SK-N-SH (cell line): Measurements from ENCODE around the gene MAP4. TPM values are rescaled to one million over a fixed set of nuclear protein-coding genes. Genes with fewer than 3 reads are reported as not detected.

Experiments
- CTCF ChIA-PET: fragments of 300-600, 350-600 bp; formaldehyde crosslinking; extraction: SDS; loops from one replicate; lab custom pipeline; 2021; lab: Yijun Ruan, JAX
- POLR2A ChIA-PET: fragments of 350-600 bp; sonication (Branson Sonifier 250); formaldehyde crosslinking; extraction: SDS; loops from one replicate; lab custom pipeline; 2020; ENCODE audit warnings: antibody characterized with exemption, inconsistent platforms; lab: Yijun Ruan, JAX
- DNase-seq: peaks from one replicate; pipeline ENCODE4 v3.0.0; 2012
- H2AFZ ChIP-seq: fragments of 200-600 bp; sonication (generic); 2 replicates; pipeline ENCODE4 v1.8.1; 2016; ENCODE audit warnings: antibody characterized with exemption, mild to moderate bottlenecking, low read depth
- H3F3A ChIP-seq: fragments of 200-600 bp; sonication (generic); replicated peaks from 2 replicates; pipeline ENCODE3; 2016; ENCODE audit warnings: antibody characterized with exemption, mild to moderate bottlenecking; ENCODE audit not compliant: insufficient read depth
- H3K27ac ChIP-seq, 2 experiments: fragments of 200-500 bp in 1 of 2; fragments of 200-600 bp in 1 of 2; sonication (Bioruptor generic) in 1 of 2; sonication (generic), shearing (Covaris generic) in 1 of 2; 2 replicates each; pipeline versions ENCODE4 v1.5.1 to v1.6.1; 2014 to 2016; ENCODE audit warnings: low read depth in 2 of 2, inconsistent platforms in 1 of 2, low read length in 1 of 2, mild to moderate bottlenecking in 1 of 2, mixed read lengths in 1 of 2
- H3K27me3 ChIP-seq: fragments of 200-600 bp; sonication (generic), shearing (Covaris generic); 2 replicates; pipeline ENCODE4 v1.6.1; 2016; ENCODE audit warnings: mixed run types; ENCODE audit not compliant: insufficient read depth
- H3K36me3 ChIP-seq, 2 experiments: fragments of 200-500 bp in 1 of 2; fragments of 200-600 bp in 1 of 2; sonication (Bioruptor generic) in 1 of 2; sonication (generic) in 1 of 2; replicated peaks in 1 of 2; 2 replicates each; pipeline versions ENCODE3 to v1.5.1; 2014 to 2016; ENCODE audit warnings: low read length in 1 of 2, mild to moderate bottlenecking in 1 of 2; ENCODE audit not compliant: insufficient read depth in 2 of 2, control insufficient read depth in 1 of 2
- H3K4me1 ChIP-seq, 2 experiments: fragments of 200-500 bp in 1 of 2; fragments of 200-600 bp in 1 of 2; sonication (Bioruptor generic) in 1 of 2; sonication (generic), shearing (Covaris generic) in 1 of 2; 2 replicates each; pipeline versions ENCODE4 v1.5.1 to v1.6.1; 2014 to 2016; ENCODE audit warnings: low read depth in 1 of 2, low read length in 1 of 2, mixed run types in 1 of 2; ENCODE audit not compliant: insufficient read depth in 2 of 2, control insufficient read depth in 1 of 2
- H3K4me2 ChIP-seq: fragments of 200-600 bp; sonication (generic), shearing (Covaris generic); 2 replicates; pipeline ENCODE4 v1.6.1; 2017; ENCODE audit warnings: mixed run types
- H3K4me3 ChIP-seq, 2 experiments: fragments of 200-500 bp in 1 of 2; fragments of 200-600 bp in 1 of 2; sonication (Bioruptor generic) in 1 of 2; sonication (generic), shearing (Covaris generic) in 1 of 2; 2 replicates each; pipeline versions ENCODE4 v1.5.1 to v1.8.1; 2014 to 2016; ENCODE audit warnings: low read depth in 2 of 2, inconsistent platforms in 1 of 2, low read length in 1 of 2, mild to moderate bottlenecking in 1 of 2, mixed read lengths in 1 of 2, moderate library complexity in 1 of 2
- H3K79me2 ChIP-seq: fragments of 200-600 bp; sonication (generic); 2 replicates; pipeline ENCODE4 v1.8.1; 2017; ENCODE audit warnings: mild to moderate bottlenecking; ENCODE audit not compliant: insufficient read depth
- H3K9ac ChIP-seq: fragments of 200-600 bp; sonication (generic); 2 replicates; pipeline ENCODE4 v1.6.1; 2017; ENCODE audit warnings: mixed run types
- H3K9me2 ChIP-seq: fragments of 200-600 bp; sonication (generic); 2 replicates; pipeline ENCODE4 v1.6.1; 2017; ENCODE audit warnings: mixed run types
- H3K9me3 ChIP-seq: fragments of 200-600 bp; sonication (generic); 2 replicates; pipeline ENCODE4 v1.6.1; 2017; ENCODE audit warnings: mixed run types, mild to moderate bottlenecking, moderate library complexity
- H4K20me1 ChIP-seq: fragments of 200-600 bp; sonication (generic); 2 replicates; pipeline ENCODE4 v1.6.1; 2017; ENCODE audit warnings: mild to moderate bottlenecking, mixed run types; ENCODE audit not compliant: insufficient read depth
- FOXJ3 ChIP-seq: sonication (generic); formaldehyde crosslinking; IDR thresholded peaks from 2 replicates; pipeline ENCODE4 v1.5.1; 2020; ENCODE audit warnings: mild to moderate bottlenecking, missing genetic modification reagents
- GABPA ChIP-seq: IDR thresholded peaks from 2 replicates; pipeline ENCODE4 v1.4.0; 2012; ENCODE audit warnings: low read depth, mild to moderate bottlenecking
- GATA2 ChIP-seq: sonication (generic); formaldehyde crosslinking; IDR thresholded peaks from 2 replicates; pipeline ENCODE4 v1.5.0; 2020; ENCODE audit warnings: mild to moderate bottlenecking, missing genetic modification reagents
- JUND ChIP-seq: IDR thresholded peaks from 2 replicates; pipeline ENCODE4 v1.4.0; 2012
- MXI1 ChIP-seq: IDR thresholded peaks from 2 replicates; pipeline ENCODE4 v1.6.1; 2012; ENCODE audit warnings: mild to moderate bottlenecking, low read depth, low read length, improper control_type of control experiment
- RCOR1 ChIP-seq: fragments of 150-350 bp; IDR thresholded peaks from 2 replicates; pipeline ENCODE4 v1.6.1; 2017; ENCODE audit warnings: antibody characterized with exemption, low read length
- RFX5 ChIP-seq: IDR thresholded peaks from 2 replicates; pipeline ENCODE4 v1.6.1; 2012; ENCODE audit warnings: mild to moderate bottlenecking, improper control_type of control experiment, low read length
- WGBS: methylation state at CpG from one replicate; pipeline ENCODE4 v1.1.6; 2017; ENCODE audit warnings: low lambda C conversion rate; 5-methylcytosine and 5-hydroxymethylcytosine counted together
- polyA plus RNA-seq, 3 experiments: library from polyadenylated mRNA; depleted of rRNA; stranded (reverse); fragments of >200 nt; gene quantifications; 2 replicates each; pipeline ENCODE4 v1.2.3, GENCODE V29; 2012
- TF ChIP-seq, protein P1 (sequence below): IDR thresholded peaks from 2 replicates; pipeline ENCODE4 v1.4.0; 2012; ENCODE audit warnings: low read depth, borderline replicate concordance
- TF ChIP-seq, protein P2 (sequence below): IDR thresholded peaks from 2 replicates; pipeline ENCODE4 v1.6.1; 2012; ENCODE audit warnings: mild to moderate bottlenecking, low read depth, low read length, moderate library complexity
- TF ChIP-seq, protein P3 (sequence below): IDR thresholded peaks from 2 replicates; pipeline ENCODE4 v1.4.0; 2012; ENCODE audit warnings: low read depth, borderline replicate concordance
- TF ChIP-seq, protein P4 (sequence below): fragments of 150-350 bp; IDR thresholded peaks from 2 replicates; pipeline ENCODE4 v1.6.1; 2016; ENCODE audit warnings: mild to moderate bottlenecking, low read depth, low read length
- TF ChIP-seq, protein P5 (sequence below): fragments of 150-350 bp; IDR thresholded peaks from 2 replicates; pipeline ENCODE4 v1.6.1; 2017; ENCODE audit warnings: antibody characterized with exemption, low read length, low read depth, borderline replicate concordance

Gene MAP4
- polyA plus RNA-seq, 1 of the 3 experiments (the other 2 are of a cell fraction): 121 TPM

DNA sequence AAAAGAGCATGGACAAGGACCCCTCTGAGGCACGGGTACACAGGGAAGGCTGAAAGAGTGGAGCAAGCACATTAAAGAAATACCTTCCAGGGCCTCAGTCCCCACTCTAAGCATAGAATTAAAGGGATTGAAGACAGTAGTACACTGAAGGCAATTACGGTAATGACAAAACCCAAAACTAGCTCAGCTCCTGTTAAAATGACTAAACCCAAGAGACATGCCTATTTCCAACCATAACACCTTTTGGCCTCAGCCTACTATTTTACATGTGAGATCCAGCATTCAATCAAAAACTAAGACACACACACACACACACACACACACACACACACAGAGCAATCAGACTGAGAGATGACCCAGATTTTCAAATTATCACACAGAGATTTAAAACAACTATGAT, 19.8 kb downstream of the MAP4 start:
- H3K4me3 ChIP-seq: no peak overlapping the region
- H3K4me2 ChIP-seq: no peak overlapping the region
- no peak for DNase-seq
- no peak overlapping the region for H3K27ac ChIP-seq
- H3K36me3 ChIP-seq: peaks cover 7 to 70% of the 10 kb centered on the region in 2 experiments
- H4K20me1 ChIP-seq: peaks cover 83% of the 10 kb centered on the region
- H2AFZ ChIP-seq: no peak overlapping the region
- H3K9ac ChIP-seq: no peak overlapping the region
- TF ChIP-seq, protein P1, sequence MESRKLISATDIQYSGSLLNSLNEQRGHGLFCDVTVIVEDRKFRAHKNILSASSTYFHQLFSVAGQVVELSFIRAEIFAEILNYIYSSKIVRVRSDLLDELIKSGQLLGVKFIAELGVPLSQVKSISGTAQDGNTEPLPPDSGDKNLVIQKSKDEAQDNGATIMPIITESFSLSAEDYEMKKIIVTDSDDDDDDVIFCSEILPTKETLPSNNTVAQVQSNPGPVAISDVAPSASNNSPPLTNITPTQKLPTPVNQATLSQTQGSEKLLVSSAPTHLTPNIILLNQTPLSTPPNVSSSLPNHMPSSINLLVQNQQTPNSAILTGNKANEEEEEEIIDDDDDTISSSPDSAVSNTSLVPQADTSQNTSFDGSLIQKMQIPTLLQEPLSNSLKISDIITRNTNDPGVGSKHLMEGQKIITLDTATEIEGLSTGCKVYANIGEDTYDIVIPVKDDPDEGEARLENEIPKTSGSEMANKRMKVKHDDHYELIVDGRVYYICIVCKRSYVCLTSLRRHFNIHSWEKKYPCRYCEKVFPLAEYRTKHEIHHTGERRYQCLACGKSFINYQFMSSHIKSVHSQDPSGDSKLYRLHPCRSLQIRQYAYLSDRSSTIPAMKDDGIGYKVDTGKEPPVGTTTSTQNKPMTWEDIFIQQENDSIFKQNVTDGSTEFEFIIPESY: no peak
- TF ChIP-seq MXI1 (no peak), GATA2 (CRISPR knock-in tag) (no peak), RFX5 (no peak), FOXJ3 (CRISPR knock-in tag) (no peak), GABPA (no peak), JUND (no peak), RCOR1 (no peak)
- TF ChIP-seq, protein P2, sequence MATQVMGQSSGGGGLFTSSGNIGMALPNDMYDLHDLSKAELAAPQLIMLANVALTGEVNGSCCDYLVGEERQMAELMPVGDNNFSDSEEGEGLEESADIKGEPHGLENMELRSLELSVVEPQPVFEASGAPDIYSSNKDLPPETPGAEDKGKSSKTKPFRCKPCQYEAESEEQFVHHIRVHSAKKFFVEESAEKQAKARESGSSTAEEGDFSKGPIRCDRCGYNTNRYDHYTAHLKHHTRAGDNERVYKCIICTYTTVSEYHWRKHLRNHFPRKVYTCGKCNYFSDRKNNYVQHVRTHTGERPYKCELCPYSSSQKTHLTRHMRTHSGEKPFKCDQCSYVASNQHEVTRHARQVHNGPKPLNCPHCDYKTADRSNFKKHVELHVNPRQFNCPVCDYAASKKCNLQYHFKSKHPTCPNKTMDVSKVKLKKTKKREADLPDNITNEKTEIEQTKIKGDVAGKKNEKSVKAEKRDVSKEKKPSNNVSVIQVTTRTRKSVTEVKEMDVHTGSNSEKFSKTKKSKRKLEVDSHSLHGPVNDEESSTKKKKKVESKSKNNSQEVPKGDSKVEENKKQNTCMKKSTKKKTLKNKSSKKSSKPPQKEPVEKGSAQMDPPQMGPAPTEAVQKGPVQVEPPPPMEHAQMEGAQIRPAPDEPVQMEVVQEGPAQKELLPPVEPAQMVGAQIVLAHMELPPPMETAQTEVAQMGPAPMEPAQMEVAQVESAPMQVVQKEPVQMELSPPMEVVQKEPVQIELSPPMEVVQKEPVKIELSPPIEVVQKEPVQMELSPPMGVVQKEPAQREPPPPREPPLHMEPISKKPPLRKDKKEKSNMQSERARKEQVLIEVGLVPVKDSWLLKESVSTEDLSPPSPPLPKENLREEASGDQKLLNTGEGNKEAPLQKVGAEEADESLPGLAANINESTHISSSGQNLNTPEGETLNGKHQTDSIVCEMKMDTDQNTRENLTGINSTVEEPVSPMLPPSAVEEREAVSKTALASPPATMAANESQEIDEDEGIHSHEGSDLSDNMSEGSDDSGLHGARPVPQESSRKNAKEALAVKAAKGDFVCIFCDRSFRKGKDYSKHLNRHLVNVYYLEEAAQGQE: no peak
- TF ChIP-seq, protein P3, sequence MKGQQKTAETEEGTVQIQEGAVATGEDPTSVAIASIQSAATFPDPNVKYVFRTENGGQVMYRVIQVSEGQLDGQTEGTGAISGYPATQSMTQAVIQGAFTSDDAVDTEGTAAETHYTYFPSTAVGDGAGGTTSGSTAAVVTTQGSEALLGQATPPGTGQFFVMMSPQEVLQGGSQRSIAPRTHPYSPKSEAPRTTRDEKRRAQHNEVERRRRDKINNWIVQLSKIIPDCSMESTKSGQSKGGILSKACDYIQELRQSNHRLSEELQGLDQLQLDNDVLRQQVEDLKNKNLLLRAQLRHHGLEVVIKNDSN: no peak
- TF ChIP-seq, protein P4, sequence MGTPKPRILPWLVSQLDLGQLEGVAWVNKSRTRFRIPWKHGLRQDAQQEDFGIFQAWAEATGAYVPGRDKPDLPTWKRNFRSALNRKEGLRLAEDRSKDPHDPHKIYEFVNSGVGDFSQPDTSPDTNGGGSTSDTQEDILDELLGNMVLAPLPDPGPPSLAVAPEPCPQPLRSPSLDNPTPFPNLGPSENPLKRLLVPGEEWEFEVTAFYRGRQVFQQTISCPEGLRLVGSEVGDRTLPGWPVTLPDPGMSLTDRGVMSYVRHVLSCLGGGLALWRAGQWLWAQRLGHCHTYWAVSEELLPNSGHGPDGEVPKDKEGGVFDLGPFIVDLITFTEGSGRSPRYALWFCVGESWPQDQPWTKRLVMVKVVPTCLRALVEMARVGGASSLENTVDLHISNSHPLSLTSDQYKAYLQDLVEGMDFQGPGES: no peak
- TF ChIP-seq, protein P5, sequence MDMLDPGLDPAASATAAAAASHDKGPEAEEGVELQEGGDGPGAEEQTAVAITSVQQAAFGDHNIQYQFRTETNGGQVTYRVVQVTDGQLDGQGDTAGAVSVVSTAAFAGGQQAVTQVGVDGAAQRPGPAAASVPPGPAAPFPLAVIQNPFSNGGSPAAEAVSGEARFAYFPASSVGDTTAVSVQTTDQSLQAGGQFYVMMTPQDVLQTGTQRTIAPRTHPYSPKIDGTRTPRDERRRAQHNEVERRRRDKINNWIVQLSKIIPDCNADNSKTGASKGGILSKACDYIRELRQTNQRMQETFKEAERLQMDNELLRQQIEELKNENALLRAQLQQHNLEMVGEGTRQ: no peak
- TF ChIP-seq, all 33 proteins: peak for 0
- H3K9me2 ChIP-seq: no peaks in the 10 kb centered on the region
- H3K9me3 ChIP-seq: no peaks in the 10 kb centered on the region
- no peaks in the 10 kb centered on the region for H3K4me1 ChIP-seq
- H3K27me3 ChIP-seq: no peaks in the 10 kb centered on the region
- ChIA-PET CTCF (interaction anchor here (1.0 to 2.4 kb wide), 5 partner anchors 9 to 172 kb away, joined by 3 to 11 read pairs (median 4); no protein-coding TSS in a partner anchor), POLR2A (no interaction called here)
- peaks cover 13% of the 10 kb centered on the region for H3F3A ChIP-seq
- 95% methylated on average over 2 of the region's 2 CpGs for WGBS
- peaks cover 98% of the 10 kb centered on the region for H3K79me2 ChIP-seq
